ENCODE measurements around the gene EXOC3L4. TPM values are rescaled to one million over a fixed set of nuclear protein-coding genes. Genes with fewer than 3 reads are reported as not detected.

EXOC3L4 gene
- total and polyA plus RNA-seq, 2 donors (not counting 1 experiment from before 2014, with no cell fraction given) = not detected

DNA sequence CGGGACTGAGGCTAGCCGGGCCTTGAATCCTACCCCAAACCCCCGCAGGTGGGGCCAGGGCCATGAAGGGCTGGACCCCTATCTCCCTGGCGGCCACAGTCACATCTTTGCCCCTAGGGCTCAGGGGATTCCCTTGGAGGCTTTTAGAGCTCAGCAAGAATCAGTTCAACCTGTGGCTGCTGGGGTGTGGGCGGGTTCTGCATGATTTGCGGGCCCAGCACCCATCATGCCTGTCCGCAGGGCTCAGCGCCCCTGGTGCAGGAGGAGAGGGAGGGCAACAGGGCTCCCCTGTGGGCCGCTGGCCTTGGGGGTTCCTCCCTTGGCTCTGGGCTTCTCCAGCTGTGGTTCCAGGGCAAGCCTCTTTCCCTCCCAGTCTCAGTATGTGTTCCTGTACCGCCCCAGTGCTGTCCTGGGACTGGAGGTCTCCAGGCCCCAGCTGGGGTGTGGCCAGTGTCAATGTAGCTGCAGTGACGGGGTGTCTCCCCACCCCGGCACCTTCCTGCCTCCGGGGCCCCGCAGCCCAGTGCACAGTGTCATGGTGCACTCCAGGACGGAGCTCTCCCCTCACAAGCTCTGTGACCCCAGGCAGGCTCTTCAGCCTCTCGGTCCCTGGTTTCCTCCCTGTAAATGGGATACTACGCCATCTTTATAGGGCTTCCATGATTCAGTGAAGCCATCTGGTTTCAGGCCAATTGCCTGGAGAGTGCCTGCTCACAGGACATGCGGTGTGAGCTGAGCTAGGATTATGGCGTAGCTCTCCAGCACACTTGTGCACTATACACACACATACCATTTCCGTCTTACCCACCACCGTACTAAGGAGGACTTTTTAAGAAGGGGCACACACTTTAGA, 20.4 kb upstream of the EXOC3L4 start:
- Histone ChIP-seq H4K20me1 (ENCODE audit: control insufficient read depth, insufficient read depth, low read length, poor library complexity, severe bottlenecking) (no peaks in the 10 kb centered on the region), H3K4me3 (ENCODE audit: control extremely low read depth in 1 of 5, extremely low read depth in 1 of 5, insufficient read depth in 1 of 5, low read depth in 2 of 5, low read length in 4 of 5) (no peak overlapping the region), H3K79me2 (ENCODE audit: control insufficient read depth, insufficient read depth, low read length) (no peaks in the 10 kb centered on the region), H3K4me1 (ENCODE audit: control insufficient read depth in 2 of 2, insufficient read depth in 2 of 2, low read length in 2 of 2) (peaks cover 10 to 22% of the 10 kb centered on the region in 2 donors), H3K27me3 (replicated peaks in 1 of 4; ENCODE audit: control extremely low read depth in 1 of 4, control insufficient read depth in 3 of 4, insufficient read depth in 4 of 4, low read length in 3 of 4) (peaks cover 0 to 14% (median 3%) of the 10 kb centered on the region in 4 experiments), H3K27ac (ENCODE audit: low read length in 2 of 2) (no peak overlapping the region), H3K36me3 (replicated peaks in 1 of 2; ENCODE audit: control extremely low read depth in 1 of 2, control insufficient read depth in 1 of 2, extremely low read depth in 1 of 2, insufficient read depth in 2 of 2, low read length in 1 of 2) (no peaks in the 10 kb centered on the region), H2AFZ (ENCODE audit: insufficient read depth, low read depth, low read length, poor library complexity, severe bottlenecking) (no peak overlapping the region), H3K9me3 (ENCODE audit: control extremely low read depth in 1 of 3, control insufficient read depth in 2 of 3, insufficient read depth in 1 of 3, low read length in 2 of 3) (peaks cover 0 to 3% (median 0%) of the 10 kb centered on the region in 3 donors), H3K4me2 (replicated peaks; ENCODE audit: low read depth, low read length, poor library complexity, severe bottlenecking) (no peak overlapping the region), H3K9ac (ENCODE audit: low read length) (no peak overlapping the region)
- H3K9me3 Mint-ChIP-seq (ENCODE audit: insufficient read depth) = no peaks in the 10 kb centered on the region
- ATAC-seq (ENCODE audit: low read depth) = no peak
- ChIA-PET POLR2A (interaction anchor here (0.6 kb wide), 1 partner anchor 525 kb away, joined by 3 read pairs; no protein-coding TSS in a partner anchor), CTCF (interaction anchor here (0.6 to 2.4 kb wide), 9 partner anchors 11 to 380 kb away, joined by 3 to 18 read pairs (median 4); no protein-coding TSS in a partner anchor)
- intact Hi-C loops (cut with micrococcal nuclease) = loop anchor here (2.0 kb wide), 1 partner anchor 17 kb away; no protein-coding TSS in a partner anchor
- TF ChIP-seq, protein P1, sequence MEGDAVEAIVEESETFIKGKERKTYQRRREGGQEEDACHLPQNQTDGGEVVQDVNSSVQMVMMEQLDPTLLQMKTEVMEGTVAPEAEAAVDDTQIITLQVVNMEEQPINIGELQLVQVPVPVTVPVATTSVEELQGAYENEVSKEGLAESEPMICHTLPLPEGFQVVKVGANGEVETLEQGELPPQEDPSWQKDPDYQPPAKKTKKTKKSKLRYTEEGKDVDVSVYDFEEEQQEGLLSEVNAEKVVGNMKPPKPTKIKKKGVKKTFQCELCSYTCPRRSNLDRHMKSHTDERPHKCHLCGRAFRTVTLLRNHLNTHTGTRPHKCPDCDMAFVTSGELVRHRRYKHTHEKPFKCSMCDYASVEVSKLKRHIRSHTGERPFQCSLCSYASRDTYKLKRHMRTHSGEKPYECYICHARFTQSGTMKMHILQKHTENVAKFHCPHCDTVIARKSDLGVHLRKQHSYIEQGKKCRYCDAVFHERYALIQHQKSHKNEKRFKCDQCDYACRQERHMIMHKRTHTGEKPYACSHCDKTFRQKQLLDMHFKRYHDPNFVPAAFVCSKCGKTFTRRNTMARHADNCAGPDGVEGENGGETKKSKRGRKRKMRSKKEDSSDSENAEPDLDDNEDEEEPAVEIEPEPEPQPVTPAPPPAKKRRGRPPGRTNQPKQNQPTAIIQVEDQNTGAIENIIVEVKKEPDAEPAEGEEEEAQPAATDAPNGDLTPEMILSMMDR (IDR thresholded peaks at IDR 0.05) = no peak
- no peak for TF ChIP-seq EZH2 (IDR thresholded peaks at IDR 0.05; ENCODE audit: borderline replicate concordance, insufficient read depth, low read depth, low read length, poor library complexity, severe bottlenecking)
- WGBS (ENCODE audit: insufficient coverage) = 60% methylated on average over 16 of the region's 21 CpGs
- H3K27me3 Mint-ChIP-seq = peaks cover 3% of the 10 kb centered on the region
- H3K4me1 Mint-ChIP-seq = peaks cover 7% of the 10 kb centered on the region
- peak; percentile 28 for DNase-seq
- peak overlapping the region; percentile 66 for H3K4me3 Mint-ChIP-seq
- H3K27ac Mint-ChIP-seq = peak overlapping the region; percentile 32

Data from B cell (primary cell).